ENCODE results near the gene SORD.

DNA sequence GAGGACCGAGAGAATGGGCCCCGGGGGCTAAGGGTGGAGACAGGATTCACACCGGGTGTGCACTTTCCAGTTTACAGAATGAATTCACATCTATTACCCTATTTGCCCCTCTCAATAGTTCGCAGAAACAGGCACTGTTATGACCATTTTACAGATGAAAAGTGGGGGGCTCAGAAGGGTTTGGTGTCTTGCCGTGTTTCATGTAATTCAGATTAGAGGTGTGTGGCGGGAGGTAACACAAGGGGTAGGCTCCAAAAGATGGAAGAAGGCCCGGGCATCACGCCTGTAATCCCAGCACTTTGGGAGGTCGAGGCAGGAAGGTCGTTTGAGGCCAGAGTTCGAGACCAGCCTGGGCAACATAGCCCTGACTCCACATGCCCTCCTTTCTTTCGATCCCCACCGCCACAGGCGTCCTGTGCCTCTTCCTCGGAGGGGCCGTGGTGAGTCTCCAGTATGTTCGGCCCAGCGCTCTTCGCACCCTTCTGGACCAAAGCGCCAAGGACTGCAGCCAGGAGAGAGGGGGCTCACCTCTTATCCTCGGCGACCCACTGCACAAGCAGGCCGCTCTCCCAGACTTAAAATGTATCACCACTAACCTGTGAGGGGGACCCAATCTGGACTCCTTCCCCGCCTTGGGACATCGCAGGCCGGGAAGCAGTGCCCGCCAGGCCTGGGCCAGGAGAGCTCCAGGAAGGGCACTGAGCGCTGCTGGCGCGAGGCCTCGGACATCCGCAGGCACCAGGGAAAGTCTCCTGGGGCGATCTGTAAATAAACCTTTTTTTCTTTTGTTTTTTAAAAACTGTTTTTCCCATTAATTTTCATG is 94.5 kb downstream of the SORD start:
- TF ChIP-seq, protein P1, sequence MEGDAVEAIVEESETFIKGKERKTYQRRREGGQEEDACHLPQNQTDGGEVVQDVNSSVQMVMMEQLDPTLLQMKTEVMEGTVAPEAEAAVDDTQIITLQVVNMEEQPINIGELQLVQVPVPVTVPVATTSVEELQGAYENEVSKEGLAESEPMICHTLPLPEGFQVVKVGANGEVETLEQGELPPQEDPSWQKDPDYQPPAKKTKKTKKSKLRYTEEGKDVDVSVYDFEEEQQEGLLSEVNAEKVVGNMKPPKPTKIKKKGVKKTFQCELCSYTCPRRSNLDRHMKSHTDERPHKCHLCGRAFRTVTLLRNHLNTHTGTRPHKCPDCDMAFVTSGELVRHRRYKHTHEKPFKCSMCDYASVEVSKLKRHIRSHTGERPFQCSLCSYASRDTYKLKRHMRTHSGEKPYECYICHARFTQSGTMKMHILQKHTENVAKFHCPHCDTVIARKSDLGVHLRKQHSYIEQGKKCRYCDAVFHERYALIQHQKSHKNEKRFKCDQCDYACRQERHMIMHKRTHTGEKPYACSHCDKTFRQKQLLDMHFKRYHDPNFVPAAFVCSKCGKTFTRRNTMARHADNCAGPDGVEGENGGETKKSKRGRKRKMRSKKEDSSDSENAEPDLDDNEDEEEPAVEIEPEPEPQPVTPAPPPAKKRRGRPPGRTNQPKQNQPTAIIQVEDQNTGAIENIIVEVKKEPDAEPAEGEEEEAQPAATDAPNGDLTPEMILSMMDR (IDR thresholded peaks at IDR 0.05): no peak
- no peak for TF ChIP-seq EP300 (IDR thresholded peaks at IDR 0.05)
- no peak for TF ChIP-seq POLR2A (IDR thresholded peaks at IDR 0.05)
